Measurements from ENCODE around the gene DHRS1.

Gene DHRS1

DNA sequence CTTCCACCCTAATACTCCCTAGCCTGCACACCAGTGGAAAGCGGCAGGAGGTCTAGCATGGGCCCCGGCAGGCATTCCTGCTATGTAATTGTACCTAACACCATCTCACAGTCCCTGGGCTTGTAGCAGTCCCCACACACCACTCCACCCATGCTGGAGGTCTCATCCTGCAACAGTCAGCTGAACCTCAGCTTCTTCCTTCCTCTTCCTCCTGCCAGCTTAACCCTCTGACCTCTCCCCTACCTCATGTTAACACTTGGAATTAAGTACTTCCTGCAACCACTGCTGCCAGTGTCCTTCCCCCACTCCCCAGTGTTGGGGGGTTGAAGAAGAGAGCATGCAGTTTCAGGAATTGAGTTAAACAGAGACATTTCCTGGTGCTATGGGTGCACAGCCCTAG lies 27.7 kb upstream of the DHRS1 start:
- DNase-seq, result no peak

- DNase-seq, result no peak
Measured at GRCh38 chr14:24325963-24326362, 26.4 kb upstream of the DHRS1 start.

GRCh38 chr14:24325041-24325530 lies 25.5 kb upstream of the DHRS1 start:
- DNase-seq, result no peak

DNA sequence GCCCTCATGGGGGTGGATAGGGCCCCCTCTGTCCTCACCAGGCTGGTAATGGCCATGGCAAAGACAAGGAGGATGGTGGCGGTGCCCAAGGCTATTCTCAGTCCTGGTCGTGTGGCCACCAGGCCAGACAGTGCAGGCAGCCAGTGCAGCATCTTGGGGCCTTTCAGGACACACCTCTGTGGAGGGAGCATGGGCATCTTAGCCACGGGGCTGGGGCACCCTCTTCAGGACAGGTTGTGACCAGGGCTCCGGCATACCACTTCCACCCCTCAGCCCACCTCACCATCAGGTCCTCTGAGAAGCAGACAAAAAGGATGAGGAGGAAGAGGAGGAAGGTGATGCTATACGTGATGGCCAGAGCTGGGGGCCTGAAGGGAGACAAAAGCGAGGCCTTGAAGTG lies 24.4 kb upstream of the DHRS1 start:
- DNase-seq, result no peak

- no peak for DNase-seq
Measured at GRCh38 chr14:24323341-24323740, 23.8 kb upstream of the DHRS1 start.

- DNase-seq, result no peak
Measured at GRCh38 chr14:24322672-24323071, 23.1 kb upstream of the DHRS1 start.

- DNase-seq, result no peak
Measured at GRCh38 chr14:24321212-24321975, 21.8 kb upstream of the DHRS1 start.

GRCh38 chr14:24317141-24317928 lies 17.8 kb upstream of the DHRS1 start:
- peak in 1 of 2 experiments; percentile 18 for DNase-seq

DNA sequence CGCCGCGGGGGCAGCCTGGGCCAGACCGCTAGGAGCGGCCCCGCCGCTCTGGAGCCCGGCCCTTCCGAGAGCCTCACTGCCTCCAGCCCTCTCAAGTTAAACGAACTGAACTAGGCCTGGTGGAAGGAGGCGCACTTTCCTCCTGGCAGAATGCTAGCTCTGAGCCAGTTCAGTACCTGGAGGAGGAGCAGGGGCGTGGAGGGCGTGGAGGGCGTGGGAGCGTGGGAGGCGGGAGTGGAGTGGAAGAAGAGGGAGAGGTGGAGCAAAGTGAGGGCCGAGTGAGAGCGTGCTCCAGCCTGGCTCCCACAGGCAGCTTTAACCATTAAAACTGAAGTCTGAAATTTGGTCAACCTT lies 17.0 kb upstream of the DHRS1 start:
- no peak for DNase-seq

GRCh38 chr14:24315807-24316596 lies 16.4 kb upstream of the DHRS1 start:
- DNase-seq, result no peak

- DNase-seq, result no peak
Measured at GRCh38 chr14:24315243-24315806, 15.7 kb upstream of the DHRS1 start.

DNA sequence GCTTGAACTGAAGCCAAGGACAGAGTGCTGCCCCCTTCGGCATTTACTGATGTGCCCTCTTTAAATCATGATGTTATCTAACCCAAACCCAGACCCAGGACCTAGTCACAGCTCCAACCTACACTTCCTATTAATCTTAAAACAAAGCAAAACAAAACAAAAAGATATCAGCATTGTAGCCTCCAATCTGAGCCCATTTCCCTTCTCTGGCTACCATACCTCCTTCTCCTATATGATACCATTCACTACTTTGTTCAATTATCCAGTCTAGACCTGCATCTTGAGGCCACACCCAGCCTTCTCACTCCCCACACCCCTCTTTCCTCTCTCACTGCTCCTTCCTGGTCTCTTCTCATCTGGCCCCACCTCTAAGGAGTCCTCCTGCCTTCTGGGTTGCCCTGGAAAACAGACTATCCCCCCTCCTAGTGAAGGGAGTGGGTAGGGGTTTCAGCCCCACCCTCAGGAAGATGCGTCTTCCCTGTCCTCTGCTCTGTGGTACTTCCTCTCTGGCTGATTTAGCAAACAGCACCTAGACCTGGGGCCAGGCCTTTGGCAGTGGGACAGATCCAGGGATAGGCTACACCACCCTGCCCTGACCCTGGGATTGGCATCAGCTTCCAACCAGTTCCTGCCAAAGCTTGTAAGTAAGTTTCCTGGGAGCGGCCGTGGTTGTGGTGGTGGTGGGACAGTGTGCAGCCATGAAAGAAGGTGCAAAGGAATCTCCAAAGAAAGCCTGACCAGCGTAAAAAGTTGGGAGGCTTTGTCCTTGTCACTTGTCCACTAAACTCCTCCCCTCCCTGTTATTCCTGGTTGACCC lies 15.0 kb upstream of the DHRS1 start:
- DNase-seq, result no peak

DNA sequence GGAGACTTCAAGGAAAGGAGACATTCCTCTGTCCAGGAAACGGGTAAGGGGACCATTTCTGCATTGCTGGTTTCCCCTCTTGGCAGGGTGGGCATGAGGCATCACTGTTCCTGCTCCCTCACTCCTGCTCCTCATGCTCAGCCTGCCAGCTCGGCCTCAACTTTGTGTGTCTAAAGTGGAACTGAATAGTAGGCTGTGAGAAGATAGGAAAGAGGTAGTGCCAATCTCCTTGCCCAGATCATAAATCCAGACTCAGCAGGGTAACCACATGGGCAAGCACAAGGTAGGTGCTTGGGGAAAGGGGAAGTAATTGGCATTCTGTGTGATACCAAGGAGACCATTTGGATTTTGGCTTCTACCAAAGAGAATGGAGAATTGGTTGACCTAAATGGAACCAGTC lies 14.3 kb upstream of the DHRS1 start:
- no peak for DNase-seq

DNA sequence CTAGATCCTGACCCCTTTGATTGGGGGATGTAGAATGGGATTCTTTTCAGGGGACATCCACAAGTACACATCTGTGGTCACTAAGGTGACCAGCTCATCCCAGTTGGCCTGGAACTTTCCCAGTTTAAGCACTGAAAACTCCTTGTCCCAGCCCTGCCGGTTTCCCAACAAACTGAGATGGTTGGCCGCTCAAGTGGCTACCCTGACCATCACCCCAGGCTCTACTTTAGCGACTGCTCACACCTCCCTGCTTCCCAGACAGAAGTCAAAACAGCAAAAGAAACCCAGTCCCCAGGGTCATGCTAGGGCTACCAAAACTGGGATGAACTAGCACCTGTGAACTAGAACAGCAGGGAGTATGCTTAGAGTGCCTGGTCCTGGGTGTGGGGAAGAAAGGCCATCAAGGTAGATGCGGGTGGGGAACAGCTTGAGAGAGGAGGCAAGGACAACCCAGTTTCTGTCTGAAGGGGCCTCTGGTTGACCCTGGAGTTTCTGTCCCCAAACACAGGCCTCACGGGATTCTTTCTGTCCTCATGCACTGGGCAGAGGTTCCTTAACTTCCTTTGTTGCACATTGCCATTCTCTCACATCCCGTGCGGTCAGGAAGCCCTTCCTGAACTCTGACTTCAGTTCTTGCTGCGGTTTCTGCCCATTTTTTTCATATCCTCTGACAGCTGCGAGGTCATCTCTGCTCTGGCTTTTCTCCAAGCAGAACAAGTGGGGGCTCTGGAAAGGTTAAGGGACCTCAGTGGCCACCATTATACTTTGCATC lies 13.3 kb upstream of the DHRS1 start:
- peak; percentile 46 to 48 for DNase-seq

- DNase-seq, result no peak
Measured at GRCh38 chr14:24311837-24312615, 12.4 kb upstream of the DHRS1 start.

DNA sequence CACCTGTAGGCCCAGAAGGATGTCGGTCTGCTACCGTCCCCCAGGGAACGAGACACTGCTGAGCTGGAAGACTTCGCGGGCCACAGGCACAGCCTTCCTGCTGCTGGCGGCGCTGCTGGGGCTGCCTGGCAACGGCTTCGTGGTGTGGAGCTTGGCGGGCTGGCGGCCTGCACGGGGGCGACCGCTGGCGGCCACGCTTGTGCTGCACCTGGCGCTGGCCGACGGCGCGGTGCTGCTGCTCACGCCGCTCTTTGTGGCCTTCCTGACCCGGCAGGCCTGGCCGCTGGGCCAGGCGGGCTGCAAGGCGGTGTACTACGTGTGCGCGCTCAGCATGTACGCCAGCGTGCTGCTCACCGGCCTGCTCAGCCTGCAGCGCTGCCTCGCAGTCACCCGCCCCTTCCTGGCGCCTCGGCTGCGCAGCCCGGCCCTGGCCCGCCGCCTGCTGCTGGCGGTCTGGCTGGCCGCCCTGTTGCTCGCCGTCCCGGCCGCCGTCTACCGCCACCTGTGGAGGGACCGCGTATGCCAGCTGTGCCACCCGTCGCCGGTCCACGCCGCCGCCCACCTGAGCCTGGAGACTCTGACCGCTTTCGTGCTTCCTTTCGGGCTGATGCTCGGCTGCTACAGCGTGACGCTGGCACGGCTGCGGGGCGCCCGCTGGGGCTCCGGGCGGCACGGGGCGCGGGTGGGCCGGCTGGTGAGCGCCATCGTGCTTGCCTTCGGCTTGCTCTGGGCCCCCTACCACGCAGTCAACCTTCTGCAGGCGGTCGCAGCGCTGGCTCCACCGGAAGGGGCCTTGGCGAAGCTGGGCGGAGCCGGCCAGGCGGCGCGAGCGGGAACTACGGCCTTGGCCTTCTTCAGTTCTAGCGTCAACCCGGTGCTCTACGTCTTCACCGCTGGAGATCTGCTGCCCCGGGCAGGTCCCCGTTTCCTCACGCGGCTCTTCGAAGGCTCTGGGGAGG lies 11.3 kb upstream of the DHRS1 start, which contains the start of gene LTB4R:
Gene LTB4R, plus strand, starts transcription at position 857 of the 959 bp plus-strand sequence. CDS start 4,150 bp downstream, outside the sequence.
- peak; percentile 72 to 80 for DNase-seq

GRCh38 chr14:24310265-24310645 lies 10.7 kb upstream of the DHRS1 start:
- no peak for DNase-seq

DNA sequence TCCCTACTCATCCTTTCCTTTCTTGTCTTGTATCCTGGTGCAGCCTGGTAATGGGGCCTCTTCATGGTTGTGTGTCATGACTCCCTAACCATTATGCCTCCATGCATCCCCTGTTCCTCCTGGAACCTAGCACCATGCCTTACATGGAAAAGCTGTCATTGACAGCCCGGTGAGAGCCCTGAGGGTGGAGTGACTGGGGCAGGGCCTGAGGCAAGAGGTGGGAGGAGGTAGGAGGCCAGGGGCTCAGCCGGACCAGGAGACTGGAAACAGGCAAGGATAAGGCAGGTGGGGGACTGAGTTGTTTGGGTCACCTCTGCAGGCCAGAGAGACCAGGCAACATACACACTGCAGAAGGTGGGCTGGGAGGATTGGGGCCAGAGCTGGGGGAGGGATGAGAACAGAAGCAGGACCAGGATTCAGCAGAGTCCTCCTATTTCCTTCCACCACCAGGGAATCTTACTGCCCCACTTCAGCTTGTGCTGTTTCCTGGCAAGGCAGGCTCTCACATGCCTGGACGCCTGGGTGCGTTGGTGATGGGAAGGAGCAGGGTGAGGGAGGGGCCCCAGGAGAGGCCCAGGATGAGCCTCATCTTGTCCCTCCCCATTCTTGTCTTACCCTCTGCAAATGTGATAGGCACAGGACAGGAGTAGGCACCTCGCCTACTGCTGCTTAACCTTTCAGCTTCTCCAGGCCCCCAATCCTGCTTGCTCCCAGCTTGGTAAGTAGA lies 10.1 kb upstream of the DHRS1 start, which contains the start of gene LTB4R2:
Gene LTB4R2, plus strand, starts transcription at position 603 of the 727 bp plus-strand sequence. CDS start 525 bp downstream, outside the sequence.
- no peak for DNase-seq
